Measurements from ENCODE around the gene OR51F2. TPM values are rescaled to one million over a fixed set of nuclear protein-coding genes. Genes with fewer than 3 reads are reported as not detected.

Gene OR51F2
- polyA plus RNA-seq, 1 of the 3 experiments (the other 2 are of a cell fraction), result not detected

DNA sequence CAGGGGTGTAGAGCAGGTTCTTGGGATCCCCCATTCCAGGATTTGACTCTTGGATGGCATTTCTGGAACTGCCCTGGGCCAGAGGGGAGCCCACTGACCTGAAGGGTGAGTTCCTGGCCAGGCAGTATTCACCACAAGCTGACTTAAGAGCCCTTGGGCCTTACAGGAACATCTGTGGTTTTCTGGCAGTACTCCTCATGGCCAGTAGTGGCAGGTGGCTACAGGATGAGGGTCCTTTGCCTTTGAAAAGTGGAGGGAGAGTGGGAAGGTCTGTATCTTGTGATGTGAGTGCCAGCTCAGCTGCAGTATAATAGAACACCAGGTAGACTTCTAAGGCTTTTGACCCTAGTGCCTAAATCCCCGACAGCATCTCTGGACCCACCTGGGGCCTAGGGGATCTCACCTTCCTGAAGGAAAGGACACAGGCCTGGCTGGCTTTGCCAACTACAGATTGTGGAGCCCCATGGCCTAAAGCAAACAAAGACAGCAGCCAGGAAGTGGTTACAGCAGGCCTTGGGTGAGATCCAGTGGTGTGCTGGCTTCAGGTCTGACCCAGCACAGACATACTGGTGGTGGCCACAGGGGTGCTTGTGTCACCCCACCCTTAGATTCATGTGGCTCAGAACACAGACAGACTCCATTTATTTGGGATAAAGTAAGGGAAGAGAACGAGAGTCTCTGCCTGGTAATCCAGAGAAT lies 18.9 kb downstream of the OR51F2 start:
- H2AFZ ChIP-seq (ENCODE audit: low read depth), result no peak overlapping the region
- CTCF ChIA-PET, result no interaction called here
- no peaks in the 10 kb centered on the region for H3K9me3 ChIP-seq

DNA sequence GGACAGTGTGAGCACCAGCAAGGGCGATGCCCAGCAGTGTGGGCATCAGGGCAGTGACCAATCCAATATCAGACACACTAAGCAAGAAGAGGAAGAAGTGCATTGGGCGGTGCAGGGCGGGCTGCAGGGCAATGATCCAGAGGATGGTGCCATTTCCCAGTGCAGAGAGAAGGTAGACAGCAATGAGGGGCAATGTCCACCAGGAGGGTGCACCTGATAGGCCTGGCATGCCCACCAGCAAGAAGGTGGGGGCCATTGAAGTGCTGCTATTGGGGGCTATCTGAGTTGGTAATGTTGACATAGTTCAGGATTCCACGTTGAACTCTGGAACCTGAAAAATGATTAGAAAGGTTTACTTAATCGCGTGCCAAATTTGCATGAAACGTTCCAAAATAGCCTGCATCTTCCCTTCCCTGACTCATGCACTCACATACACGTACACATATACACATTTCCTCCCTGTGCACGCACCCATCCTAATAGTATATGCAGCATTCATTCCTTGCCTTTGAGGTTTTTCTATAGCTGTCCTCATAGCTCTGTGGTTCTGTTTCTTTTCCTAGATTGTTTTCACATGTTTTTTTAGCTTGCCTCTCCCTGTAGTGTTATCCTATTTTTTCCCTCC lies 27.9 kb downstream of the OR51F2 start, which contains the start of gene OR51S1:
OR51S1 (minus strand) TSS at position 301 of the 625 bp plus-strand sequence; CDS start at position 301, 0 bp downstream.
- H3K9me3 ChIP-seq, result no peaks in the 10 kb centered on the region
- no peaks in the 10 kb centered on the region for H3K27me3 ChIP-seq (ENCODE audit: insufficient read depth)
- H3K27ac ChIP-seq (ENCODE audit: low read depth in 2 of 2, low read length in 1 of 2), result no peak within 1 kb of the TSS
- no peaks in the 10 kb centered on the region for H3K36me3 ChIP-seq (replicated peaks in 1 of 2; ENCODE audit: control insufficient read depth in 1 of 2, insufficient read depth in 2 of 2, low read length in 1 of 2)
- H4K20me1 ChIP-seq (ENCODE audit: insufficient read depth), result no peaks in the 10 kb centered on the region
- WGBS (ENCODE audit: low lambda C conversion rate), result 1% methylated on average over 9 of the region's 9 CpGs
- no peak for TF ChIP-seq TAF1 (IDR thresholded peaks at IDR 0.05; ENCODE audit: borderline replicate concordance, low read depth, low read length)
- TF ChIP-seq SIN3A (IDR thresholded peaks at IDR 0.05; ENCODE audit: borderline replicate concordance, low read depth, low read length), result no peak
- TF ChIP-seq RXRA (IDR thresholded peaks at IDR 0.05; ENCODE audit: borderline replicate concordance, low read depth), result no peak
- no peak for TF ChIP-seq YY1 (IDR thresholded peaks at IDR 0.05; ENCODE audit: low read depth)
- TF ChIP-seq, protein P1, sequence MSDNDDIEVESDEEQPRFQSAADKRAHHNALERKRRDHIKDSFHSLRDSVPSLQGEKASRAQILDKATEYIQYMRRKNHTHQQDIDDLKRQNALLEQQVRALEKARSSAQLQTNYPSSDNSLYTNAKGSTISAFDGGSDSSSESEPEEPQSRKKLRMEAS (IDR thresholded peaks at IDR 0.05; ENCODE audit: low read depth), result no peak
- H3K4me3 ChIP-seq (ENCODE audit: low read depth in 2 of 2, low read length in 1 of 2), result no peak within 1 kb of the TSS
- no peaks in the 10 kb centered on the region for H3K9me2 ChIP-seq
- no peak within 1 kb of the TSS for H2AFZ ChIP-seq (ENCODE audit: low read depth)
- no peaks in the 10 kb centered on the region for H3K4me1 ChIP-seq (ENCODE audit: control insufficient read depth in 1 of 2, insufficient read depth in 2 of 2, low read depth in 1 of 2, low read length in 1 of 2)
- no peaks in the 10 kb centered on the region for H3F3A ChIP-seq (replicated peaks; ENCODE audit: insufficient read depth)
- ChIA-PET POLR2A (no interaction called here), CTCF (no interaction called here)
- no peak within 1 kb of the TSS for H3K9ac ChIP-seq
- H3K4me2 ChIP-seq, result no peak within 1 kb of the TSS
- H3K79me2 ChIP-seq (ENCODE audit: insufficient read depth), result no peaks in the 10 kb centered on the region
- DNase-seq, result no peak

More for the DNA sequence above, 18.9 kb downstream of the OR51F2 start:
- no peaks in the 10 kb centered on the region for H3K36me3 ChIP-seq (replicated peaks in 1 of 2; ENCODE audit: control insufficient read depth in 1 of 2, insufficient read depth in 2 of 2, low read length in 1 of 2)
- no peaks in the 10 kb centered on the region for H4K20me1 ChIP-seq (ENCODE audit: insufficient read depth)
- no peaks in the 10 kb centered on the region for H3K79me2 ChIP-seq (ENCODE audit: insufficient read depth)
- no peaks in the 10 kb centered on the region for H3K27me3 ChIP-seq (ENCODE audit: insufficient read depth)
- no peak overlapping the region for H3K27ac ChIP-seq (ENCODE audit: low read depth in 2 of 2, low read length in 1 of 2)
- H3K4me2 ChIP-seq, result no peak overlapping the region
- TF ChIP-seq RAD21 (IDR thresholded peaks at IDR 0.05; ENCODE audit: low read length) (no peak), MXI1 (IDR thresholded peaks at IDR 0.05; ENCODE audit: low read depth, low read length) (no peak), JUND (IDR thresholded peaks at IDR 0.05) (no peak), RXRA (IDR thresholded peaks at IDR 0.05; ENCODE audit: borderline replicate concordance, low read depth) (no peak), FOSL2 (IDR thresholded peaks at IDR 0.05; ENCODE audit: borderline replicate concordance, low read depth) (no peak), USF2 (IDR thresholded peaks at IDR 0.05; ENCODE audit: borderline replicate concordance, low read depth, low read length) (no peak), NFIC (IDR thresholded peaks at IDR 0.05; ENCODE audit: borderline replicate concordance) (no peak), FOXJ3 (CRISPR knock-in tag; IDR thresholded peaks at IDR 0.05) (no peak)
- TF ChIP-seq, protein P2, sequence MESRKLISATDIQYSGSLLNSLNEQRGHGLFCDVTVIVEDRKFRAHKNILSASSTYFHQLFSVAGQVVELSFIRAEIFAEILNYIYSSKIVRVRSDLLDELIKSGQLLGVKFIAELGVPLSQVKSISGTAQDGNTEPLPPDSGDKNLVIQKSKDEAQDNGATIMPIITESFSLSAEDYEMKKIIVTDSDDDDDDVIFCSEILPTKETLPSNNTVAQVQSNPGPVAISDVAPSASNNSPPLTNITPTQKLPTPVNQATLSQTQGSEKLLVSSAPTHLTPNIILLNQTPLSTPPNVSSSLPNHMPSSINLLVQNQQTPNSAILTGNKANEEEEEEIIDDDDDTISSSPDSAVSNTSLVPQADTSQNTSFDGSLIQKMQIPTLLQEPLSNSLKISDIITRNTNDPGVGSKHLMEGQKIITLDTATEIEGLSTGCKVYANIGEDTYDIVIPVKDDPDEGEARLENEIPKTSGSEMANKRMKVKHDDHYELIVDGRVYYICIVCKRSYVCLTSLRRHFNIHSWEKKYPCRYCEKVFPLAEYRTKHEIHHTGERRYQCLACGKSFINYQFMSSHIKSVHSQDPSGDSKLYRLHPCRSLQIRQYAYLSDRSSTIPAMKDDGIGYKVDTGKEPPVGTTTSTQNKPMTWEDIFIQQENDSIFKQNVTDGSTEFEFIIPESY (IDR thresholded peaks at IDR 0.05; ENCODE audit: borderline replicate concordance, low read depth), result no peak
- H3K9ac ChIP-seq, result no peak overlapping the region
- H3K9me2 ChIP-seq, result no peaks in the 10 kb centered on the region
- no peaks in the 10 kb centered on the region for H3F3A ChIP-seq (replicated peaks; ENCODE audit: insufficient read depth)
- POLR2A ChIA-PET, result no interaction called here
- no peak overlapping the region for H3K4me3 ChIP-seq (ENCODE audit: low read depth in 2 of 2, low read length in 1 of 2)
- DNase-seq, result no peak
- H3K4me1 ChIP-seq (ENCODE audit: control insufficient read depth in 1 of 2, insufficient read depth in 2 of 2, low read depth in 1 of 2, low read length in 1 of 2), result no peaks in the 10 kb centered on the region
- WGBS (ENCODE audit: low lambda C conversion rate), result 0% methylated on average over 2 of the region's 2 CpGs
